CD4-positive, alpha-beta T cell treated with Interferon gamma for 1 hour (primary cell): ENCODE results near the gene ZFAND3.

ENCODE experiments used
- DNase-seq: peaks from one replicate; pipeline ENCODE4 v3.0.0-alpha.2; 2020

The ZFAND3 gene

GRCh38 chr6:37897818-37898515 lies 78.4 kb downstream of the ZFAND3 start:
- DNase-seq = no peak

- DNase-seq = no peak
These were observed 84.1 kb downstream of the ZFAND3 start for GRCh38 chr6:37903351-37904340.

GRCh38 chr6:37904590-37904989 lies 85.1 kb downstream of the ZFAND3 start:
- no peak for DNase-seq

GRCh38 chr6:37906121-37906520 lies 86.6 kb downstream of the ZFAND3 start:
- DNase-seq = no peak

GRCh38 chr6:37910998-37911397 lies 91.5 kb downstream of the ZFAND3 start:
- no peak for DNase-seq

- DNase-seq = no peak
These were observed 93.7 kb downstream of the ZFAND3 start for GRCh38 chr6:37913210-37913609.

- no peak for DNase-seq
These were observed 95.9 kb downstream of the ZFAND3 start for GRCh38 chr6:37915463-37915862.

- DNase-seq = no peak
These were observed 96.6 kb downstream of the ZFAND3 start for GRCh38 chr6:37916149-37916548.

- no peak for DNase-seq
These were observed 97.1 kb downstream of the ZFAND3 start for GRCh38 chr6:37916675-37917074.

GRCh38 chr6:37917566-37917965 lies 98.0 kb downstream of the ZFAND3 start:
- DNase-seq = no peak

GRCh38 chr6:37919417-37920157 lies 100.1 kb downstream of the ZFAND3 start:
- no peak for DNase-seq

- DNase-seq = no peak
These were observed 101.1 kb downstream of the ZFAND3 start for GRCh38 chr6:37920667-37921066.

- no peak for DNase-seq
These were observed 103.0 kb downstream of the ZFAND3 start for GRCh38 chr6:37922563-37922962.

- no peak for DNase-seq
These were observed 104.0 kb downstream of the ZFAND3 start for GRCh38 chr6:37923514-37923913.

- DNase-seq = no peak
These were observed 107.1 kb downstream of the ZFAND3 start for GRCh38 chr6:37926661-37927060.

GRCh38 chr6:37928217-37928616 lies 108.7 kb downstream of the ZFAND3 start:
- DNase-seq = no peak

GRCh38 chr6:37930288-37930971 lies 110.9 kb downstream of the ZFAND3 start:
- DNase-seq = no peak

GRCh38 chr6:37931066-37931465 lies 111.5 kb downstream of the ZFAND3 start:
- DNase-seq = no peak

GRCh38 chr6:37934276-37934675 lies 114.7 kb downstream of the ZFAND3 start:
- no peak for DNase-seq

GRCh38 chr6:37936150-37936549 lies 116.6 kb downstream of the ZFAND3 start:
- no peak for DNase-seq

GRCh38 chr6:37936906-37937305 lies 117.4 kb downstream of the ZFAND3 start:
- no peak for DNase-seq

- DNase-seq = no peak
These were observed 119.4 kb downstream of the ZFAND3 start for GRCh38 chr6:37938909-37939308.
